Measurements from ENCODE around the gene GJA3. TPM values are rescaled to one million over a fixed set of nuclear protein-coding genes. Genes with fewer than 3 reads are reported as not detected.

GJA3 gene
- total and polyA plus RNA-seq, 11 donors, result 5.4 to 30.5 (median 16.5) TPM

DNA sequence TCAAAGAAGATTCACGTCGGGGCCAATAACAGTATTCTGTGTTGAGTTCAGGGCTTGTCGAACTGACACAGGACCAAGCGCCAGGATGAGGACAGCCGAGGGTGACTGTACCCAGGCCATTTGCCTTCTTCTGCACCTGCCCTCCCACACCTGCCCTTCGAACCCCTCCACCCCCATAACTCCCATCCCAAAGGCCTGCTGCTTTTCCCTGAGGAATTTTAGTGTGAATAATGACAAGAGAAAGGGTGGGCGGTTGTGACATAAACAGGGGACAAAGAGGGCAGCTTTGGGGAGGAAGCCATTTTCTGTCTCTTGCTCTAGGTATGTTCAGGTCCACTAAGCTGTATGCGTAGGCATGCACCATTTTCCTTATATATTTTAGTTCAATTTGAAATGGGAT, 26.1 kb downstream of the GJA3 start:
- no peak overlapping the region for H3K27ac ChIP-seq
- WGBS, 4 donors, result 78 to 92% (median 83%) methylated on average over 8 of the region's 8 CpGs
- peaks cover 0 to 42% (median 8%) of the 10 kb centered on the region in 9 donors for H3K27me3 ChIP-seq
- DNase-seq (no peak), ATAC-seq (no peak)
- peaks cover 0 to 28% (median 6%) of the 10 kb centered on the region in 12 donors for H3K4me1 ChIP-seq
- no peaks in the 10 kb centered on the region for H3K9me3 ChIP-seq
- no peaks in the 10 kb centered on the region for H3K36me3 ChIP-seq
- TF ChIP-seq, protein P1, sequence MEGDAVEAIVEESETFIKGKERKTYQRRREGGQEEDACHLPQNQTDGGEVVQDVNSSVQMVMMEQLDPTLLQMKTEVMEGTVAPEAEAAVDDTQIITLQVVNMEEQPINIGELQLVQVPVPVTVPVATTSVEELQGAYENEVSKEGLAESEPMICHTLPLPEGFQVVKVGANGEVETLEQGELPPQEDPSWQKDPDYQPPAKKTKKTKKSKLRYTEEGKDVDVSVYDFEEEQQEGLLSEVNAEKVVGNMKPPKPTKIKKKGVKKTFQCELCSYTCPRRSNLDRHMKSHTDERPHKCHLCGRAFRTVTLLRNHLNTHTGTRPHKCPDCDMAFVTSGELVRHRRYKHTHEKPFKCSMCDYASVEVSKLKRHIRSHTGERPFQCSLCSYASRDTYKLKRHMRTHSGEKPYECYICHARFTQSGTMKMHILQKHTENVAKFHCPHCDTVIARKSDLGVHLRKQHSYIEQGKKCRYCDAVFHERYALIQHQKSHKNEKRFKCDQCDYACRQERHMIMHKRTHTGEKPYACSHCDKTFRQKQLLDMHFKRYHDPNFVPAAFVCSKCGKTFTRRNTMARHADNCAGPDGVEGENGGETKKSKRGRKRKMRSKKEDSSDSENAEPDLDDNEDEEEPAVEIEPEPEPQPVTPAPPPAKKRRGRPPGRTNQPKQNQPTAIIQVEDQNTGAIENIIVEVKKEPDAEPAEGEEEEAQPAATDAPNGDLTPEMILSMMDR (IDR thresholded peaks at IDR 0.05), result no peak
- TF ChIP-seq POLR2A (IDR thresholded peaks at IDR 0.05), result no peak
- intact Hi-C loops (cut with DNase I), result no loop called here
- H3K4me3 ChIP-seq, result no peak overlapping the region

DNA sequence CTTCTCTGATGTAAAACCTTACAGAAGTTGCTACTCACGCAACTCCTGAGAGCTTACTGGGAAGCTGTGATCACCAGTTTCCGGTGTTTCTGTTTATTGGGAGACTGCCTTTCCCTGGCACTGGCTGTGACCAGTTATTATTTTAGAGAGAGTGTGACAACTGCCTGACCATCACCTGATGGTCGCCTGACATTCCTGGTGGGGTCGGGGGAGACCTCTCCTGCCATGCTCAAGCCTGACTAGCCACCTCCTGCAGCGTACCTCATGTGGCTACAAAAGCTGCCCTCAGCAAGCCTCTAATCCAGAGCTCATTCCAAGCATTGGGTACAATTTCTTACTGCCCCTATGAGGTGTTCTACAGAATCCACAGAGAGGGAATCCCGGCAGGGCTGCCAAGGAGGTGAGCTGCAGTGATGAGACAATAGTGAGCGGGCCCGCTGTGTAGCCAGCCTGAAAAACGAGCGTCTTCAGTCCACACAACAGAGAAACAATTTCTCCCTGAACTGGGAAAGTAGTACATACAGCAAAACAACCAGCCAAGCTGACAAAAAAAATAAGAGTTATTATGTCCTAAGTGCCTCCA, 28.7 kb downstream of the GJA3 start:
- ATAC-seq (no peak), DNase-seq (no peak)
- Histone ChIP-seq H3K27ac (peak overlapping the region in 1 of 12 donors; percentile 18), H3K9me3 (no peaks in the 10 kb centered on the region), H3K27me3 (peaks cover 0 to 41% (median 14%) of the 10 kb centered on the region in 9 donors), H3K4me1 (peaks cover 0 to 26% (median 12%) of the 10 kb centered on the region in 12 donors), H3K36me3 (no peaks in the 10 kb centered on the region), H3K4me3 (no peak overlapping the region)
- TF ChIP-seq, protein P1 (IDR thresholded peaks at IDR 0.05), result no peak
- TF ChIP-seq POLR2A (IDR thresholded peaks at IDR 0.05), result no peak
- WGBS, 4 donors, result 79 to 83% (median 81%) methylated on average over 7 to 10 of the region's 10 CpGs
- intact Hi-C loops (cut with DNase I), result no loop called here

DNA sequence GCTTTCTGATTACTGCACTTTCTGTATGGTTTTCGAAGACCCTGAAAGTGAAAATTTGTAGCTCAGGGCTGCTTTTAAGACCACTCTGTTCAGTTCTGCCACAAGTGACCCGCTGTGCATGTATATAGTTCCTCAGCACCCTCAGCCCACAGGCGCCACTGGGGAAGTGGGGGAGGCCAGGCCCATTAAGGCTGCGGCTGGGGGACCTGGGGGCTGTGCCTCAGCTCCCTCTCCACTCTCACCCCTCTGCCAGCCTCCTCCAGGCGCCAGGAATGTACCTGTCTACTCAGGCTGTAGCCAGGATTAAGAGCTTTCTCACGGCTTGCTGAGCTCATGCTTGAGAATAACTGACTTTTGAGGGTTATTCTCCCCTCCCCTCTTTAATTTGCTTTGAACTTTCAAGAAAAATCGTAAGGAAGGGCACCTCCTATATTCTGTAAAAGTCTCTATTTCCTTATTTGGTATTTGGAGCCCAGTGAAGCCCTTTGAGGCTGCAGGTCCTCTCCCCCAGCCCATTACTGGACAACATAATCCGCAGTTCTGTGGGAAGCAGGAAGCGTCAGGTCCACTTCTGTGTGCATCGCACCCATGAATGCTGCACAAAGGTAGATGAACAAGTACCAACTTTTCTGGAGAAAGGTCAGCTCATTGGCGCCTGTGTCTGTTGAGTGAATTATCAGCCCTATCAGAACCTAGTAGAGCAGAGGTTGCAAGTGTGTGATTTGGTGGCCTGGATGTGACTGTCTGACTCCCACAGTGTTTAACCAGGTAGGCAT, 29.6 kb downstream of the GJA3 start:
- intact Hi-C loops (cut with DNase I), result no loop called here
- H3K4me1 ChIP-seq, result peaks cover 0 to 33% (median 14%) of the 10 kb centered on the region in 12 donors
- no peak for TF ChIP-seq POLR2A (IDR thresholded peaks at IDR 0.05)
- TF ChIP-seq, protein P1 (IDR thresholded peaks at IDR 0.05), result no peak
- H3K9me3 ChIP-seq, result no peaks in the 10 kb centered on the region
- no peaks in the 10 kb centered on the region for H3K36me3 ChIP-seq
- WGBS, 4 donors, result 60 to 63% (median 62%) methylated on average over 11 of the region's 11 CpGs
- peaks cover 0 to 32% (median 14%) of the 10 kb centered on the region in 9 donors for H3K27me3 ChIP-seq
- DNase-seq (no peak), ATAC-seq (peak in 1 of 4 donors; percentile 4)
- H3K27ac ChIP-seq, result peak overlapping the region in 1 of 12 donors; percentile 18
- no peak overlapping the region for H3K4me3 ChIP-seq

DNA sequence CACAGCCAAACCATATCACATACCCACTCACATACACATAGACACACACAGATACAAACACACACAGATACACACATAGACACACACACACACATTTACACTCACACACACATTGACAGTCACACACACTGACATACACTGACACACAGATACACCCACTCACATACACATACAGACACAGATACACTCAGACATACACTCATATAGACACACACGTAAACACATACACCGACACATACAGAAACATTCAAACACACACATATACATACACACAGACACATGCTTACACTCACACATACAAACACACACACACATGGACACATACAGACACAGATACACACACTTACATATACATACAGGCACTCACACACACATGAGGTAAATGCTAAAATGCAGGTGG, 30.2 kb downstream of the GJA3 start:
- no peaks in the 10 kb centered on the region for H3K36me3 ChIP-seq
- H3K27me3 ChIP-seq, result peaks cover 0 to 26% (median 12%) of the 10 kb centered on the region in 9 donors
- TF ChIP-seq, protein P1 (IDR thresholded peaks at IDR 0.05), result no peak
- TF ChIP-seq POLR2A (IDR thresholded peaks at IDR 0.05), result no peak
- peaks cover 0 to 39% (median 20%) of the 10 kb centered on the region in 12 donors for H3K4me1 ChIP-seq
- ATAC-seq (no peak), DNase-seq (no peak)
- H3K4me3 ChIP-seq, result no peak overlapping the region
- WGBS, 4 donors, result 73 to 99% (median 91%) methylated on average over 2 of the region's 2 CpGs
- no peak overlapping the region for H3K27ac ChIP-seq
- intact Hi-C loops (cut with DNase I), result no loop called here
- H3K9me3 ChIP-seq, result no peaks in the 10 kb centered on the region
